Activated CD8-positive, alpha-beta memory T cell treated with anti-CD3 and anti-CD28 coated beads for 1 hour (primary cell): Measurements from ENCODE around the gene ARHGEF18.

Experiments
- DNase-seq, 2 donors: peaks; one replicate each; pipeline ENCODE4 v3.0.0-alpha.2; 2020; ENCODE audit warnings: low read depth in 1 of 2; ENCODE audit errors: extremely low read depth in 1 of 2

ARHGEF18 gene

DNA sequence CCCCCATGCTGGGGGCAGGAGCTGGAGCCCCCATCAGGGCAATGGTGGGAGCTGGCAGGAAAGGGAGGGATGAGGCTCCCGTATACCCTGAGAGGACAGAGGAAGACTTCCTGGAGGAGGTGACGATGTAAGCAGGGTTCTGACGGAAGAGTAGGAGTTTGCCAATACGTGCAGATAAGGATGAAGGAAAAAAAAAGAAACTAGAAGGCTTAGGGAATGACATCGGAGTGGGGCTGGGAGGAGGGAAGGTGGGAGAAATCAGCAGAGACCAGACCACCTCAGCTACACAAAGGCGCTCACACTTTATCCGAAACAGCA is 32.3 kb downstream of the ARHGEF18 start:
- no peak for DNase-seq

DNA sequence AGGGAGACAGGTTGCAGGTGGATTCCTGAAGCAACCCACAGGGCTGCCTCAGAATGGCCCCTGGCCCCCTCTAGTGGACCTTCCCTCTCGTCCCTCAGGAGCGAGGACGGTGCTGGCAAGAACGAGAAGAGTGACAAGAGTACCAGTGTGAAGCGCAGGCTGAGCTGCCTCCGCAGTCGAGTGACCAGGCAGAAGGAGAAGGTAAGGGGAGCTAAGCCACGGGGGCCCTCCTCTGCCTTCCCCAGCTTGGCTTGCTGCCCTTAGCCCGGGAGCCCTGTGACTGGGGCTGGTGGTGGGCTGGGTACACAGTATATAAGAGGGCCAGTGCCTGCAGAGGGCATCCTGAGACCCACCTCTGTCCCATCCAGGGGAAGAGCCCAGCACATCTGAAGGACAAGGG is 34.0 kb downstream of the ARHGEF18 start:
- no peak for DNase-seq

DNA sequence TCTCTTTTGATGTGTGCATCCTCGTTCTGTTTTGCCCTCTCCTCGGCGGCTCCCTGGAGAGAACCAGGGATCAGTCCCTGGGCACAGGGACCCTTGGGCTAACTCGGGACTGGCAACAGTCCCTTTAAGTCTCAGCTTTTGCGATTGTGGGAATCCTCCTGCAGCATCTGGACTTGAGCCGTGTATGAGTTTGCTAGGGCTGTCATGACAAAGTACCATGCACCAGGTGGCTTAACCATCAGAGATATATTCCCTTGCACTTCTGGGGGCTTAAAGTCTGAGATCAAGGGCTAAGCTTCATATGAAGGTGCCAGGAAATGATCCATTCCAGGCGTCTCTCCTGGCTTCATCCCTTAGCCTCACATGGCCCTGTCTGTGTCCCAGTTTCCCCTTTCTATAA is 34.5 kb downstream of the ARHGEF18 start:
- no peak for DNase-seq

DNA sequence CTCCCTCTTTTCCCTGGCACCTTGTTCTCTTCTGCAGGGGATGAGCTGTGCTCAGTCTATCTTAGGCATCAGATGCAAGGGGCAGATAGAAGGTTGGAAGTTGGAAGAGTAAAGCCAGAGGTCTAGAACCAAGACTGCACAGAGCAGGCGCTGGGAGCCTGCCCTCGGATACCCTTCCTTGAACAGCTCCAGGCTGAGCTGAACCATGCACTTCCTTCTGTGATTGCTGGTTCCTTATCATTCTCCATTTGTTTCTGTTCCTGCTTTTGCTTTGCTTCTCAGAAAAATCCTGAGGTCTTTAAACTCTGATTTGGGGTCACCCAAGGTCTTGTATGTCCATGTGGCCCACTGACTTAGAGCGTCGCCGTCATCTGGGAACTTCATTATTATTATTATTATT is 36.3 kb downstream of the ARHGEF18 start:
- DNase-seq: no peak

DNA sequence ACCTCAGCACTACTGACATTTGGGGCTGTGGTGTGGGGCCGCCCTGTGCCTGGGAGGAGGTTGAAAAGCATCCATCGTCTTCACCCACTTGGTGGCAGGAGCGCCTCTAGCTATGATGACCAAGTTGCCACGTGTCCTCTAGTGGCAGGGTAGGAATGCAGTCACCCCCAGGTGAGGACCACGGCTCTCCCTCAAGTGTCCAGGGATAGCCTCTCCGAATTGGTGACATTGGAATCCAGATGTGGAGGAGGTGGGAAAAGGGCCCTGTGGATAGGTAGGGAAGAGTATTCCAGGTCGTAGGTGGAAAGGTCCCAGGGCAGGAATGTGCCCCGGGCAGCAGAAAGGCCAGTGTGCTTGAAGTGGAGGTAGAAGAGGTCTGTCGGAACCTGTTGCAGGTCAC is 37.6 kb downstream of the ARHGEF18 start:
- DNase-seq: no peak

DNA sequence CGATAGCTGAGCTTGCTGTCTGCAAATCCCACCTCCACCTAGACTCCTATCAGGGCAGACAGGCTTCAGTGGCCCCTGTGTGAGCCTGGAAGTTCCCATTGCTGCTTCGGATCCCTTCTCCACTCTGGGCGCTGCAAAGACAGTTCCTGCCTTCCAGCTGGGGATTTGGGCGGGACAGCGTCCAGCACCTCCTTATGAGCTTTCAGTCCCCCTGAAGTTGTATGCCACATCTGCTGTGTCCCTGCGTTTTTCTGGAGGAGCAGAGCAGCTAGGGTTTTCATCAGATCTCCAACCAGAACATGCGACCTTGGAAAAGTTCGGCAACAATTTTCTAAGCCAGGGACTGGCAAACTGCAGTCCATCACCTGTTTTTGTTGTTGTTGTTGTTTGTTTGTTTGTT is 38.0 kb downstream of the ARHGEF18 start:
- DNase-seq: no peak

DNA sequence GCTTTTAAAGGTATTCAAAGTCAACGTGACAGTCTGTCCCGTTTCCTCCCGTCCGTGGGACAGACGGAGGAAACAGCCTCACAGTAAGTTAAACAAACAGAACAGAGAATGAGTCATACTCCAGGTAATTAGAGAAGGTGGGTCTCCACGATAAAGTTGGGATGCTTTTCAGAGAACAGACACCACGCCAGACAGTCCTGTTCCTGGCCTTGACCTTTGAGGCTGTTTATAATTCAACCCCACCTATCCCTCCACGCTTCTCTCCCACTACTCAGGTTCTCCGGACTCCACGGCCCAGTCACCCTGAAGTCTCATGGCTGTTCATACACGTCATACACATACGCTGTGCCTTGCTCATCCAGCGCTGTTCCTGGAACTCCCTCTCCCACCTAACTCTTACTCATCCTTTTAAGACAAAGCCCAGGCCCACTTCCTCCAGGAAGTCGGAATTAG is 42.5 kb downstream of the ARHGEF18 start:
- no peak for DNase-seq

DNA sequence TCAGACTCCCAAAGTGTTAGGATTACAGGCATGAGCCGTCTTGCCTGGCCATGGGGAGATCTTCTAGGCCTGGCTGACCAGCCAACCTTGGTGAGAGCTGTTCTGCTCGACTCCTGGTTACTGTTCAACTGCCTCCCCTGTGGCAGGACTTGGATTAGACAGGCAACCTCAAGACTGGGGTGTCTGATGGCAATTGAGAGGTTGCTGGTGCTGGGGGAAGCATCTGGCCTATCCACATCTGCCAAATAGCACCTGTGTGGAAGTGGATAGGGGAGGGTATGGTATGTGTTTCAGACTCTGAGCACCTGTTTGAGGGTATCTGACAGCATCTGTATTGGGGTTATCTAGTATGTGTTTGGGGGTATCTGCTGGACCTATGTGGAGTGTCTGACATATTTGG is 44.7 kb downstream of the ARHGEF18 start:
- no peak for DNase-seq

DNA sequence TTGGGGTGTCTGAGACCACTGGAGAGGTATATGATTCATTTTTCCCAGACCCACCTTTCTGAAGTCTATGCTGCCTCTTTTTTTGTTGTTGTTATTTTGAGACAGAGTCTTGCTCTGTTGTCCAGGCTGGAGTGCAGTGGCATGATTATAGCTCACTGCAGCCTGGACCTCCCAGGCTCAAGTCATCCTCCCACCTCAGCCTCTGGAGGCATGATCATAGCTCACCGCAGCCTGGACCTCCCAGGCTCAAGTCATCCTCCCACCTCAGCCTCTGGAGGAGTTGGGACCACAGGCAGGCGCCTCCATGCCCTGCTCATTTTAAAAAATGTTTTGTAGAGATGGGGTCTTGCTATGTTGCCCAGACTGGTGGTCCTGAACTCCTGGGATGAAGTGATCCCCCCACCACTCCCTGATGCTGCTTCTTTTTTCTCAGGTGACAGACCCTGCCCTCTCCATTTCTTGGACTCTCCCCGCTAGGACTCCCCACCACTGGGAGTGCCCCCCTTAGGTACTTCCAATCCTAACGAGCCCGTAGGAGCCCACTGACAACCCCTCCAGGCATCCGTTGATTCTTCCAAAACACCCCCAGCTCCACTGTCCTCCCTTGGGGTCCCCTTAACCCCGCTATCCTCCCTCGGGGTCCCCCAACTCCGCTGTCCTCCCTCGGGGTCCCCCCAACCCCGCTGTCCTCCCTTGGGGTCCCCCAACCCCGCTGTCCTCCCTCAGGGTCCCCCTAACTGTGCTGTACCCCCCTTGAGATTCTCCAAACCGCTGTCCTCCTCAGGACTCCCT is 45.4 kb downstream of the ARHGEF18 start:
- DNase-seq: no peak

DNA sequence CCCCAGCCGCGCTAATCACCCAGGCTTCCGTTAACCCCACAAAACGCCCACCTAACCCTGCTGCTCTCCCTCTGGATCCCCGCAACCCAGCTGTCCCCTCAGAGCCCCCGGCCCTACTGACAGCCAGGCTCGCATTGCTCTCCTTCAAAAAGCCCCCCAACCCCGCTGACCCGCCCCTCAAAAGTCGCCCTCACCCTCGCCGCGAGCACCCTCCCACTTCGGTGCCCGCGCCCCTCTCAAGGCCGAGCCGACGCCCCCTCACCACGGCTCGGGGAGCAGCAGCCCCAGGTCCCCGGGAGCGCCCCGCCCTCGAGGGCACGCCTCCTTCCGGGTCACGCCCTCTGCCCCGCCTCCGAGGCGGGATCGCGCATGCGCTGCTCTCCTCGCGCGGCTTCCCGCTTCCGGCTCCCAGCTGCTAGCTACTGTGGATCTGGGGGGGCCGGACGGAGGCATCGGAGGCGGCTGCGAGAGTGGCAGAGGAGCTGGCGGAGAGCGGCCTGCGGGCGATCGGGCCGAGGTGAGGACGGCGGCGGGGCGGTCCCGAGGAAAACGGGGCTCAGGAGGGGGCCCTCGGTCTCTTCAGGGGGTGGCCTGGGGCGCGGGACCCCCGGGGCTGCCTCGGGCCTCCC is 46.1 kb downstream of the ARHGEF18 start:
- DNase-seq: peak; percentile 65 to 80

DNA sequence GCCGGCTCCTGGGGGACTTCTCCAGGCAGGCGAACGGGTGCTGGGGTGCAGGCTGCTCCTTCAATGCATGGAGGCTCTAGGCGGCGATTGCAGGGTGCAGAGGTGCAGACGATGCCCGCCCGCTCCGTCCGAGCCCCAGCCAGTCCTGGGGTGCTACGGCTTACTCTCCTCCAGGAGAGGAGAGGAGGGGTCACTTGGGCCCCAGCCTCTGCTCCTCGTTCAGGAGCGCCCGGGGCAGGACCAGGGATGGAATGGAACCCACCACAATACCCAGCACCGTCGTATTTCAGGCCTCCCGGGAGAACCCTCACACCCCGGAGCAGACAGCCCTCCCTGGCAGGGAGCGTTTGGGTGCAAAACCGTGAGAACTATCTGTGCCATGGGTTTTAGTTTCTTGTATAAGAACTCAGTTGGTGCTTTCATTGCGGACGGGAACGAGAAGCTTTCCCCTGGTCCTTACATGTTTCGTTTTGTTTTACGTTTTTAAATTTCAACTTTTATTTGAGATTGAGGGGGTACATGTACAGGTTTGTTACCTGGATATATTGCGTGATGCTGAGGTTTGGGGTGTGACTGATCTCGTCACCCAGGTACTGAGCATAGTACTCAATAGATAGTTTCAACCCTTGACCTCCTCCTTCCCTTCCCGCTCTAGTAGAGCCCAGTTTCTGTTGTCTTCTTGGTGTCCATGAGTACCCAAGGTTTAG is 46.8 kb downstream of the ARHGEF18 start:
- DNase-seq: no peak

DNA sequence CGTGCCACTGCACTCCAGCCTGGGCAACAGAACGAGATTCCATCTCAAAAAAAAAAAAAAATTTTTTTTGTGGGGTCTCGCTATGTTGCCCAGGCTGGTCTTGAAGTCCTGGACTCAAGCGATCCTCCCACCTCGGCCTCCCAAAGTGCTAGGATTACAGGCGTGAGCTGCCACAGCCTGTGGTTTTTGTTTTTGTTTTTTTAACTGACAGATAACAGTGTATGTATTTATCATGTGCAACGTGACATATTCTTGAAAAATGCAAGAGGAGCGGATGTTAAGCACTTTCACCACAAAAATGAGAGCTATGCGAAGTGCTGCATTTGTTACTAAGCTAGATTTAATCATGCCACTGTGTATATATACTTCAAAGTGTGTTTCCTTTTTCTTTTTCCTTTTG is 49.0 kb downstream of the ARHGEF18 start:
- DNase-seq: no peak
